GM19467 (cell line): ENCODE data around the gene ZNF611.
"Not testable (repeated sequence)": the region's sequence is repeated elsewhere in the genome, so short reads cannot be mapped to it uniquely, and the experiment has no call there.

Experiments used
- ATAC-seq: cut with Tn5 transposase; IDR thresholded peaks from one replicate; pipeline ENCODE4 v1.9.1; 2021; ENCODE audit warnings: mild to moderate bottlenecking, moderate library complexity; ENCODE audit not compliant: unreplicated experiment

Gene ZNF611

GRCh38 chr19:52687684-52688083, 47.2 kb downstream of the ZNF611 start:
- ATAC-seq = no peak

GRCh38 chr19:52685811-52686210, 49.0 kb downstream of the ZNF611 start:
- ATAC-seq = no peak

- ATAC-seq = not testable (repeated sequence)
Observed at GRCh38 chr19:52681216-52681615, 53.6 kb downstream of the ZNF611 start.

GRCh38 chr19:52679598-52679997, 55.2 kb downstream of the ZNF611 start:
- no peak for ATAC-seq

GRCh38 chr19:52675239-52675638, 59.6 kb downstream of the ZNF611 start:
- ATAC-seq = not testable (repeated sequence)

- no peak for ATAC-seq
Observed at GRCh38 chr19:52673014-52673413, 61.8 kb downstream of the ZNF611 start.

GRCh38 chr19:52670046-52670445, 64.8 kb downstream of the ZNF611 start:
- no peak for ATAC-seq

GRCh38 chr19:52669586-52669985, 65.3 kb downstream of the ZNF611 start:
- ATAC-seq = no peak

- ATAC-seq = no peak
Observed at GRCh38 chr19:52667972-52668371, 66.9 kb downstream of the ZNF611 start.

GRCh38 chr19:52666506-52666905, 68.3 kb downstream of the ZNF611 start:
- no peak for ATAC-seq

GRCh38 chr19:52665529-52665928, 69.3 kb downstream of the ZNF611 start:
- ATAC-seq = no peak

GRCh38 chr19:52665027-52665426, 69.8 kb downstream of the ZNF611 start:
- ATAC-seq = no peak

GRCh38 chr19:52664461-52664860, 70.4 kb downstream of the ZNF611 start:
- ATAC-seq = no peak

- no peak for ATAC-seq
Observed at GRCh38 chr19:52662631-52663030, 72.2 kb downstream of the ZNF611 start.

- no peak for ATAC-seq
Observed at GRCh38 chr19:52660981-52661380, 73.9 kb downstream of the ZNF611 start.

GRCh38 chr19:52659013-52659412, 75.8 kb downstream of the ZNF611 start:
- ATAC-seq = no peak

- no peak for ATAC-seq
Observed at GRCh38 chr19:52658595-52658994, 76.2 kb downstream of the ZNF611 start.

- no peak for ATAC-seq
Observed at GRCh38 chr19:52653161-52653560, 81.7 kb downstream of the ZNF611 start.
